Measurements from ENCODE around the gene ATP10A.

GRCh38 chr15:25658560-25658959 lies 204.6 kb downstream of the ATP10A start:
- TF ChIP-seq, protein P1, sequence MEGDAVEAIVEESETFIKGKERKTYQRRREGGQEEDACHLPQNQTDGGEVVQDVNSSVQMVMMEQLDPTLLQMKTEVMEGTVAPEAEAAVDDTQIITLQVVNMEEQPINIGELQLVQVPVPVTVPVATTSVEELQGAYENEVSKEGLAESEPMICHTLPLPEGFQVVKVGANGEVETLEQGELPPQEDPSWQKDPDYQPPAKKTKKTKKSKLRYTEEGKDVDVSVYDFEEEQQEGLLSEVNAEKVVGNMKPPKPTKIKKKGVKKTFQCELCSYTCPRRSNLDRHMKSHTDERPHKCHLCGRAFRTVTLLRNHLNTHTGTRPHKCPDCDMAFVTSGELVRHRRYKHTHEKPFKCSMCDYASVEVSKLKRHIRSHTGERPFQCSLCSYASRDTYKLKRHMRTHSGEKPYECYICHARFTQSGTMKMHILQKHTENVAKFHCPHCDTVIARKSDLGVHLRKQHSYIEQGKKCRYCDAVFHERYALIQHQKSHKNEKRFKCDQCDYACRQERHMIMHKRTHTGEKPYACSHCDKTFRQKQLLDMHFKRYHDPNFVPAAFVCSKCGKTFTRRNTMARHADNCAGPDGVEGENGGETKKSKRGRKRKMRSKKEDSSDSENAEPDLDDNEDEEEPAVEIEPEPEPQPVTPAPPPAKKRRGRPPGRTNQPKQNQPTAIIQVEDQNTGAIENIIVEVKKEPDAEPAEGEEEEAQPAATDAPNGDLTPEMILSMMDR (optimal IDR thresholded peaks at IDR 0.05 in 1 of 3, IDR thresholded peaks at IDR 0.05 in 1 of 3, conservative IDR thresholded peaks at IDR 0.05 in 1 of 3; ENCODE audit: extremely low read depth in 1 of 3, insufficient read depth in 2 of 3, low read length in 3 of 3) = no peak
- no peak for TF ChIP-seq EZH2 (IDR thresholded peaks at IDR 0.05; ENCODE audit: low read length)
